Endothelial cell of umbilical vein (primary cell): ENCODE results near the gene LRRC74B. TPM values are rescaled to one million over a fixed set of nuclear protein-coding genes. Genes with fewer than 3 reads are reported as not detected.

Source experiments
- BruUV-seq: library from RNA; stranded (reverse); fragments of 400-500 nt; replicated peaks from 2 replicates; lab custom pipeline; 2021; lab: Mats Ljungman, UMichigan
- CTCF ChIA-PET: fragments of 300-600, 350-600 bp; sonication (Branson Sonifier 250); formaldehyde crosslinking; loops from one replicate; lab custom pipeline; 2021; ENCODE audit warnings: antibody characterized with exemption, inconsistent platforms; lab: Charles Lee
- POLR2A ChIA-PET: fragments of 300-600, 350-600 bp; sonication (Branson Sonifier 250); formaldehyde crosslinking; loops from one replicate; lab custom pipeline; 2021; ENCODE audit warnings: antibody characterized with exemption, inconsistent platforms; lab: Charles Lee
- DNase-seq: peaks from one replicate; pipeline ENCODE4 v3.0.0-alpha.2; 2011; ENCODE audit warnings: low read depth, low spot score
- FAIRE-seq: peaks from 2 replicates; lab custom pipeline; 2011; peaks lifted over from hg19 to GRCh38; lab: Jason Lieb, UNC
- H2AFZ ChIP-seq: 2 replicates; pipeline ENCODE4 v1.6.0; 2012; ENCODE audit warnings: low read depth, low read length, control low read depth, inconsistent platforms
- H3K27ac ChIP-seq: 2 replicates; pipeline ENCODE4 v1.5.1; 2011; ENCODE audit warnings: low read depth, mild to moderate bottlenecking, control low read depth, low read length, moderate library complexity; ENCODE audit not compliant: insufficient read depth
- H3K27me3 ChIP-seq, 2 experiments: 2 replicates each; pipeline versions ENCODE4 v1.6.0 to v1.6.1; 2011; ENCODE audit warnings: low read length in 2 of 2, mixed read lengths in 1 of 2; ENCODE audit not compliant: control insufficient read depth in 2 of 2, insufficient read depth in 2 of 2
- H3K36me3 ChIP-seq, 2 experiments: 2 replicates in 1 of 2; 3 replicates in 1 of 2; pipeline ENCODE4 v1.5.1; 2011; ENCODE audit warnings: low read length in 2 of 2, mild to moderate bottlenecking in 1 of 2, moderate library complexity in 1 of 2; ENCODE audit not compliant: control insufficient read depth in 2 of 2, insufficient read depth in 2 of 2; ENCODE audit errors: extremely low read depth in 1 of 2
- H3K4me1 ChIP-seq: 3 replicates; pipeline ENCODE4 v1.5.1; 2011; ENCODE audit warnings: mild to moderate bottlenecking, low read length; ENCODE audit not compliant: control insufficient read depth, insufficient read depth; ENCODE audit errors: extremely low read depth
- H3K4me2 ChIP-seq: 2 replicates; pipeline ENCODE4 v1.6.1; 2011; ENCODE audit warnings: low read length, control low read depth, mixed read lengths; ENCODE audit not compliant: insufficient read depth
- H3K4me3 ChIP-seq, 3 experiments: fragments of 200-600 bp in 1 of 3; sonication (generic), shearing (Covaris generic) in 1 of 3; replicated peaks in 1 of 3; 2 replicates each; pipeline ENCODE4 v1.5.1; 2011 to 2016; ENCODE audit warnings: control low read depth in 3 of 3, low read length in 3 of 3, mild to moderate bottlenecking in 2 of 3, inconsistent platforms in 1 of 3, low read depth in 1 of 3, moderate library complexity in 1 of 3; ENCODE audit not compliant: insufficient read depth in 1 of 3
- H3K79me2 ChIP-seq: 2 replicates; pipeline ENCODE4 v1.6.0; 2012; ENCODE audit warnings: low read length, inconsistent platforms; ENCODE audit not compliant: control insufficient read depth, insufficient read depth
- H3K9ac ChIP-seq: replicated peaks from 2 replicates; pipeline ENCODE3; 2011; ENCODE audit warnings: low read length, control low read depth; ENCODE audit not compliant: insufficient read depth; ENCODE audit errors: extremely low read depth
- H3K9me1 ChIP-seq: replicated peaks from 3 replicates; pipeline ENCODE4 v1.6.0; 2011; ENCODE audit warnings: mild to moderate bottlenecking, low read length; ENCODE audit not compliant: control insufficient read depth, insufficient read depth; ENCODE audit errors: extremely low read depth
- H3K9me3 ChIP-seq: replicated peaks from 2 replicates; pipeline ENCODE4 v1.5.1; 2012; ENCODE audit warnings: low read length, inconsistent platforms; ENCODE audit not compliant: control insufficient read depth, insufficient read depth
- H4K20me1 ChIP-seq: replicated peaks from 2 replicates; pipeline ENCODE3; 2011; ENCODE audit warnings: mild to moderate bottlenecking, low read length; ENCODE audit not compliant: control insufficient read depth, insufficient read depth; ENCODE audit errors: extremely low read depth
- EZH2 ChIP-seq: IDR thresholded peaks from 2 replicates; pipeline ENCODE4 v1.6.1; 2012; ENCODE audit warnings: borderline replicate concordance, low read depth, mild to moderate bottlenecking, moderate library complexity, low read length, inconsistent platforms; ENCODE audit not compliant: severe bottlenecking
- GATA2 ChIP-seq: IDR thresholded peaks from 2 replicates; pipeline ENCODE4 v1.7.0; 2011; ENCODE audit warnings: low read depth, mild to moderate bottlenecking, moderate library complexity, mixed read lengths, low read length; ENCODE audit not compliant: insufficient read length, insufficient read depth
- MAX ChIP-seq: IDR thresholded peaks from 2 replicates; pipeline ENCODE4 v1.6.1; 2011; ENCODE audit not compliant: insufficient read depth, insufficient read length
- MYC ChIP-seq: IDR thresholded peaks from one replicate; pipeline ENCODE4 v1.6.1; 2011; ENCODE audit warnings: mild to moderate bottlenecking, low read depth, low read length
- POLR2A ChIP-seq: IDR thresholded peaks from 2 replicates; pipeline ENCODE4 v1.6.1; 2012; ENCODE audit warnings: low read depth, mild to moderate bottlenecking, control low read depth, low read length
- POLR2AphosphoS5 ChIP-seq: IDR thresholded peaks from 2 replicates; pipeline ENCODE4 v1.6.1; 2012; ENCODE audit warnings: low read depth, mild to moderate bottlenecking, control low read depth, low read length, moderate library complexity; ENCODE audit not compliant: insufficient read depth
- dilution Hi-C: fragments of 300-500 bp; cut with MboI; formaldehyde crosslinking; loops from one replicate; pipeline ENCODE4 v1.15.0; 2019; ENCODE audit warnings: low sequenced_read_pairs; ENCODE audit not compliant: extremely low pct_ligation_motif_present
- intact Hi-C: fragments of 100-400 bp; cut with micrococcal nuclease; formaldehyde crosslinking; loops from one replicate; pipeline ENCODE4 v1.10.0; 2022
- polyA plus RNA-seq, 4 experiments: library from polyadenylated mRNA; depleted of rRNA in 3 of 4; stranded (reverse) in 3 of 4; unstranded in 1 of 4; fragments of >200 nt; gene quantifications; 2 replicates each; pipeline versions ENCODE4 v1.2.1 to v1.2.3, GENCODE V29; 2011 to 2012; ENCODE audit warnings: missing spikeins in 1 of 4
- total RNA-seq: library from RNA; stranded (reverse); gene quantifications from 2 replicates; pipeline ENCODE4 v1.2.3, GENCODE V29; 2021
- TF ChIP-seq, protein P1 (sequence below), 2 donors: IDR thresholded peaks; 1 replicate in 1 of 2; 2 replicates in 1 of 2; pipeline ENCODE4 v1.5.1; 2011; ENCODE audit warnings: low read length in 2 of 2, mild to moderate bottlenecking in 2 of 2, moderate library complexity in 2 of 2, control low read depth in 1 of 2, inconsistent platforms in 1 of 2, low read depth in 1 of 2; ENCODE audit not compliant: insufficient read depth in 1 of 2; ENCODE audit errors: extremely low read depth in 1 of 2

The LRRC74B gene
- total and polyA plus RNA-seq, 2 donors (not counting 3 experiments of a cell fraction or from before 2014, with no cell fraction given) = not detected

DNA sequence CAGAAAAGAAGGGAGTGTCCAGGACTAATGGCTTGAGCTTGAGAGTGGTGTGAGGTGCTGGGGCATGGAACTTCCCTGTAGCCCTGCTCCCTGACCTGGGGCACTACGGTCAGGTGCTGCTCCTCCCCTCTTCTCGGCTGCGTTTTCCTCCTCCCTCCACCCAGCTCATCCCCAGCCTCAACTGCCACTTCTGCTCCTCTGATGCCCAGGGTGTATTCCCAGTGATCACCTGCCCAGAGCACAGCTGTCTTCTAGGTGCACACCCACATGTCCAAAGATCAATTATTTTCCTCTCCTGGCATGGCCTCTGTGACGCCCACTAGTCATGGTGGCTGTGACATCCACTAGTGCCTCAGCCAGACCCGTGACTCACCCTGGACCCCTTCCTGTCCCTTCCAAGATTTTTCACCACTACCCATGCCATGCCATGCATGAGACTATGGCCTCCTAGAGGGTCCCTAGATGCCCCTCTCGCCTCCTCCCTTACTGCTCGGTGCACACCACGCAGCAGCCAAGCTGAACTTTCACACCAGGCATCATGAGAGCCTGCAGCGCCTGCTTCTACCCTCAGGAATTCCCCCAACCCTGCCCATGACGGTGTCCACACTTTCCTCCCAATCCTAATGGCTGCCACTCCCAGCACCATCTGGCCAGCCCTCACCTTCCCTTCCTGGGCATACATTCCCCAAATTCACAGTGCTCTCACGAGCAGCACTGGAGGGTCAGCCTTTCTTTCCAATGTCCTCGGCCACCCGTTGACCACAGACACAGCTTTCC, 28.9 kb upstream of the LRRC74B start:
- no peaks in the 10 kb centered on the region for H3K9me1 ChIP-seq
- no peaks in the 10 kb centered on the region for H3K27me3 ChIP-seq
- FAIRE-seq (no peak), DNase-seq (no peak)
- H3K9ac ChIP-seq = no peak overlapping the region
- no peak overlapping the region for H3K4me2 ChIP-seq
- BruUV-seq = no TSS peak
- H3K36me3 ChIP-seq = no peaks in the 10 kb centered on the region
- intact Hi-C loops = no loop called here
- H4K20me1 ChIP-seq = no peaks in the 10 kb centered on the region
- ChIA-PET POLR2A (no interaction called here), CTCF (interaction anchor here (0.6 to 0.7 kb wide), 3 partner anchors 29 to 1892 kb away, joined by 3 to 5 read pairs (median 3); no protein-coding TSS in a partner anchor)
- H3K4me3 ChIP-seq = no peak overlapping the region
- no peaks in the 10 kb centered on the region for H3K9me3 ChIP-seq
- no peaks in the 10 kb centered on the region for H3K79me2 ChIP-seq
- peaks cover 13% of the 10 kb centered on the region for H3K4me1 ChIP-seq
- H3K27ac ChIP-seq = no peak overlapping the region
- dilution Hi-C loops = no loop called here
- H2AFZ ChIP-seq = no peak overlapping the region
- TF ChIP-seq, protein P1, sequence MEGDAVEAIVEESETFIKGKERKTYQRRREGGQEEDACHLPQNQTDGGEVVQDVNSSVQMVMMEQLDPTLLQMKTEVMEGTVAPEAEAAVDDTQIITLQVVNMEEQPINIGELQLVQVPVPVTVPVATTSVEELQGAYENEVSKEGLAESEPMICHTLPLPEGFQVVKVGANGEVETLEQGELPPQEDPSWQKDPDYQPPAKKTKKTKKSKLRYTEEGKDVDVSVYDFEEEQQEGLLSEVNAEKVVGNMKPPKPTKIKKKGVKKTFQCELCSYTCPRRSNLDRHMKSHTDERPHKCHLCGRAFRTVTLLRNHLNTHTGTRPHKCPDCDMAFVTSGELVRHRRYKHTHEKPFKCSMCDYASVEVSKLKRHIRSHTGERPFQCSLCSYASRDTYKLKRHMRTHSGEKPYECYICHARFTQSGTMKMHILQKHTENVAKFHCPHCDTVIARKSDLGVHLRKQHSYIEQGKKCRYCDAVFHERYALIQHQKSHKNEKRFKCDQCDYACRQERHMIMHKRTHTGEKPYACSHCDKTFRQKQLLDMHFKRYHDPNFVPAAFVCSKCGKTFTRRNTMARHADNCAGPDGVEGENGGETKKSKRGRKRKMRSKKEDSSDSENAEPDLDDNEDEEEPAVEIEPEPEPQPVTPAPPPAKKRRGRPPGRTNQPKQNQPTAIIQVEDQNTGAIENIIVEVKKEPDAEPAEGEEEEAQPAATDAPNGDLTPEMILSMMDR (IDR thresholded peaks at IDR 0.05; ENCODE audit: extremely low read depth in 1 of 2, insufficient read depth in 1 of 2, low read depth in 1 of 2, low read length in 2 of 2) = no peak
- TF ChIP-seq MAX = no peak
- TF ChIP-seq GATA2 = no peak
- no peak for TF ChIP-seq POLR2A
- TF ChIP-seq MYC = no peak
- TF ChIP-seq EZH2 = no peak
- TF ChIP-seq POLR2AphosphoS5 = no peak
